ENCODE measurements around the gene SNRPD3. TPM values are rescaled to one million over a fixed set of nuclear protein-coding genes. Genes with fewer than 3 reads are reported as not detected.

SNRPD3 gene
- total RNA-seq: 137 and 160 TPM in 2 replicates

GRCh38 chr22:24555165-24556039 is at the start of gene SNRPD3:
Gene SNRPD3 (plus strand): TSS chr22:24555999. CDS start chr22:24557675, 1,676 bp downstream.

GRCh38 chr22:24554313-24555164 is 1.3 kb upstream of the SNRPD3 start, which contains the start of gene GUCD1:
Gene GUCD1 (minus strand): TSS chr22:24555138. CDS start chr22:24554991, 147 bp downstream.

GRCh38 chr22:24592851-24593558 is 37.2 kb downstream of the SNRPD3 start, which contains the start of gene LRRC75B:
Gene LRRC75B (minus strand): TSS chr22:24593073. CDS start chr22:24593039, 34 bp downstream.

GRCh38 chr22:24602847-24603769 is 47.3 kb downstream of the SNRPD3 start, which contains the start of gene GGT1:
Gene GGT1 (plus strand): TSS chr22:24603193. CDS start chr22:24611082, 7,889 bp downstream.

Other genes with a start within 250 kb of the SNRPD3 start
- gene ADORA2A, start 128.4 kb upstream of the SNRPD3 start, total RNA-seq: 1.8 and 2.0 TPM in 2 replicates
- 0.09 and 0.30 TPM in 2 replicates for gene UPB1, start 60.7 kb upstream of the SNRPD3 start, total RNA-seq
- 121 and 138 TPM in 2 replicates for gene GUCD1, start 861 bp upstream of the SNRPD3 start, total RNA-seq
- gene LRRC75B, start 37.1 kb downstream of the SNRPD3 start, total RNA-seq: 5.6 and 7.1 TPM in 2 replicates
- gene GGT1, start 47.2 kb downstream of the SNRPD3 start, total RNA-seq: 5.4 and 6.5 TPM in 2 replicates
- not detected in 2 replicates for gene PIWIL3, start 218.7 kb downstream of the SNRPD3 start, total RNA-seq

Data from smooth muscle cell of the umbilical artery (primary cell).